DMS114 treated with DMSO at 0.1 percent for 48 hours (cell line): ENCODE data around the gene VWA7.
"Not testable (repeated sequence)": the region's sequence is repeated elsewhere in the genome, so short reads cannot be mapped to it uniquely, and the experiment has no call there.

Source experiments
- DNase-seq: peaks from one replicate; lab custom pipeline; 2025; ENCODE audit not compliant: unreplicated experiment; lab: John Stamatoyannopoulos, UW

VWA7 gene, protein sequence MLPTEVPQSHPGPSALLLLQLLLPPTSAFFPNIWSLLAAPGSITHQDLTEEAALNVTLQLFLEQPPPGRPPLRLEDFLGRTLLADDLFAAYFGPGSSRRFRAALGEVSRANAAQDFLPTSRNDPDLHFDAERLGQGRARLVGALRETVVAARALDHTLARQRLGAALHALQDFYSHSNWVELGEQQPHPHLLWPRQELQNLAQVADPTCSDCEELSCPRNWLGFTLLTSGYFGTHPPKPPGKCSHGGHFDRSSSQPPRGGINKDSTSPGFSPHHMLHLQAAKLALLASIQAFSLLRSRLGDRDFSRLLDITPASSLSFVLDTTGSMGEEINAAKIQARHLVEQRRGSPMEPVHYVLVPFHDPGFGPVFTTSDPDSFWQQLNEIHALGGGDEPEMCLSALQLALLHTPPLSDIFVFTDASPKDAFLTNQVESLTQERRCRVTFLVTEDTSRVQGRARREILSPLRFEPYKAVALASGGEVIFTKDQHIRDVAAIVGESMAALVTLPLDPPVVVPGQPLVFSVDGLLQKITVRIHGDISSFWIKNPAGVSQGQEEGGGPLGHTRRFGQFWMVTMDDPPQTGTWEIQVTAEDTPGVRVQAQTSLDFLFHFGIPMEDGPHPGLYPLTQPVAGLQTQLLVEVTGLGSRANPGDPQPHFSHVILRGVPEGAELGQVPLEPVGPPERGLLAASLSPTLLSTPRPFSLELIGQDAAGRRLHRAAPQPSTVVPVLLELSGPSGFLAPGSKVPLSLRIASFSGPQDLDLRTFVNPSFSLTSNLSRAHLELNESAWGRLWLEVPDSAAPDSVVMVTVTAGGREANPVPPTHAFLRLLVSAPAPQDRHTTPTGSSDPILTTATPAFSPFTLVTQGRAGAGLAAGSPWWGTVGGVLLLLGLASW

DNA sequence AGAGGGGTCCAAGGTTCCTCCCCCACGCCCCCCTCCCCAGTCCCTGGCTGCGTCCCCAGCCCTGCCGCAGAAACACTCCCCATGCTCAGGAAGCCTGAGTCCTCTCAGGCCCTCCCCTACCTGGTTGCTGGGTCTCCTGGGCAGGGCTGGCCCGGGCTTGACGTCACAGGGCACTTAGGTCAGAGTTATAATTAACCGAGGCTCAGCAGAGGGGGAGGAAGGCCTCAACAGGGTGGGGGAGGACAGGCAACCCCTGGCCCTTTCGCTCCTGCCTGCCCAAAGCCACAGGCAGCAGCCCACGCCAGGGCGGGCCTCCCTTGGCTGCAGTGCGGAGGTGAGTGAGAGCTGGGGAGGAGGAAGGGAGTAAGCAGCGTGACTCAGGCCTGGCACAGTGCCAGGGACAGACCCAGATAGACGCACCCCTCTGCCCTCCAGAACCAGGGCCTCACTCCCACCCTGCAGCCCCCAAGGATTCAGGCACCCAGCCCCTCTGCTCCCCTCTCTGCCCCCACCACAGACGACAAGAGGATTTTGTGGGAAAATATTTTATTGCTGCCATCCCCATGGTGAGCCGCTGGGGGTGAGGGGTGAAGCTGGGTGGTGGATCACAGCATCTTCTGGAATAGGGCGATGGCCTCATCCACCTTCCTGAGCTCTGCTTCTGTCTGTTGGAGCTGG is at the start of gene VWA7:
Gene VWA7 (minus strand): TSS at position 340 of the 678 bp plus-strand sequence. CDS start 549 bp downstream, outside the sequence.
- DNase-seq = no peak

DNA sequence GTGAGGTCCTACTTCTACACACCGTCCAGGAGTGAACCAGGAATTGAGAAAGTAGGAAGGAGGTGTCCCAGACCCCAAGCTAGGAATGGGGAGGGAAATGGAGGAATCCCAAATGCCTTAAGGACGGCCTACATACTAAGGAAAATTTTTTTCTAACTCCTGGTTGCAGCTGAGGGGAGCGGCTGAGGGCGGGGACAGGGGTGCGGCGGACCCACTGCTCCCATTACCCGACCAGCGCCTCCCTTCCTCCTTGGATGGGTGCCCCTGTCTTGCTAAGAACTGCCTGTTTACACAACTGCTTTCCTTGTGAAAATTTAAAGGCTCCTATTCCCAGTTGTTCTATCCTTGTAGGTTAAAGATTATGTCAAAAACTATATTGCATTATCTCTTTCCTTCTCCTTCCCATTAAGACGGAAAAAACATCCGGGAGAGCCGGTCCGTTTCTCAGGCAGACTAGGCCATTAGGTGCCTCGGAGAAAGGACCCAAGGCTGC is 49.7 kb upstream of the VWA7 start:
- no peak for DNase-seq

DNA sequence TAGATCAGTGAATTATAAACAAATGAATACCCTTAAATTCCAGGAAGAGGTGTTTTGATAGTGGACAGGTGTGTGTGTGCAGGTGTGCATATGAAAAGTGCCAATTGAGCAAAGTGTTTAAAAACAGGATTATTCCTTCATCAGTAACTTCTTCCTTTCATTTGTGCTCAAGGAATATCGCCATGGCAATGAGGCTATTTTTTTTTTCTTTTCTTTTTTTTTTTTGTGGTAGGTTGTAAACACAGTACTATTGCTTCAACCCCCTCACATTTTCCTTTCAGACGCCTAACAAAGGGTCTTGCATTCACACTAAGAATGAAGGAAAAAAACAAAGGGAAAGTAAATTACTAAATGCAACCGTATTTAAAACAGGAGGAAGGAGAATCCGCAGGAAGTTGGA is 48.4 kb upstream of the VWA7 start:
- DNase-seq = no peak

DNA sequence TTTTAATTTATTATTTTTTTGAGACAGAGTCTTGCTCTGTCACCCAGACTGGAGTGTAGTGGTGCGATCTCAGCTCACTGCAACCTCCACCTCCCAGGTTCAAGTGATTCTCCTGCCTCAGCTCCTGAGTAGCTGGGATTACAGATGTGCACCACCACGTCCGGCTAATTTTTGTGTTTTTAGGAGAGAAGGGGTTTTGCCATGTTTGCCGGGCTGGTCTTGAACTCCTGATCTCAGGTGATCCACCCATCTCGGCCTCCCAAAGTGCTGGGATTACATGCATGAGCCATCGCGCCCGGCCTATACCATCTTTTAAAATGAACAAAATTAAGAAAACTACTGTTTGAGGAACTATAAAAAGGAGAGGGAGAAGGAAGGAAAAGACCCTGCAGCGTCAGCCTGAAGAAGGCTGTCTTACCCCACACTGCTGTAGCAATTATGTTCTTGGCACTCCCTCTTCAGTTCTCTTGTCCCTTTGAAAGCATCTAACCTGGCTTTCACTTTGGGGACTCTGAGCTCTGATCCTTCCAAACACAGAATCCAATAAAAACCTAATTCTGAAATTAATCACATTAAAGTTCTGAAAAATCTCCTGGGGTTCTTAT is 46.6 kb upstream of the VWA7 start:
- not testable (repeated sequence) for DNase-seq

DNA sequence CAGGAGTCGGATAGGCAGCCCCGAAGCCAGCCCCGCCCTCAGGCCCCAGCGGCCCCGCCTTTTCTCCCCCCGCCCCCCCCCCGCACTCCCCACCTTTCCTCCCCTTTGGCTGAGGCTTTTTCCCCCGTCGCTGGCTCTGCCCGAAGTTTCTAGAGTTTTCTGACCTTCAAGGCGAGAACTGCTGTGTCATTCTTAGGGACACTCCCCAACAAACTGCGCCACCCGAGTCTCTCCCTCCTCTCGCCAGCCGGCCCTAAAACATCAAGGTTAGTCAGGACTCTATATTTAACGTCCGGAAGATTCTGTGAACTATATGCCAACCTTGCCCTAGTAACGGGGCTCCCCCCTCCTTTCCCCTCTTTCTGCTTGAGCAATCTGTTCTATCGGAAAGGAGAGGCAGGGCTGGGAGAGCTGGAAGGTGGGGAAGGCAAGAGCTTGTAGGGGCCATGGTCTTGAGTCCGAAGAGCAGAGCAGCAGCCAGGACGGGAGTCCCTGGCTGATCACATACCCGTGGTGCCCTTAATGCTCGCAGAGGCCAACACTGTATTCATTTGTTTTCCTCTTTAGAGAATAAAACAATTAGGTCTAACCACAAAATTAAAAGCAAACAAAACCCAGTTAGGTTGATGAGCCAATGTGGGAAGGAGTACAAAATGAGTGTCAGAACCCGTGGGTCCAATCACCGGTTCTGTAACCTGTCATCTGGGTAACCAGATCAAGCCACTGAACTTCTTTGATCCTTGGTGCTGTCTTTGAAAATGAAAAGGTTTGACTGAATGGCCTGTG is 45.1 kb upstream of the VWA7 start:
- DNase-seq = peak; percentile 65

DNA sequence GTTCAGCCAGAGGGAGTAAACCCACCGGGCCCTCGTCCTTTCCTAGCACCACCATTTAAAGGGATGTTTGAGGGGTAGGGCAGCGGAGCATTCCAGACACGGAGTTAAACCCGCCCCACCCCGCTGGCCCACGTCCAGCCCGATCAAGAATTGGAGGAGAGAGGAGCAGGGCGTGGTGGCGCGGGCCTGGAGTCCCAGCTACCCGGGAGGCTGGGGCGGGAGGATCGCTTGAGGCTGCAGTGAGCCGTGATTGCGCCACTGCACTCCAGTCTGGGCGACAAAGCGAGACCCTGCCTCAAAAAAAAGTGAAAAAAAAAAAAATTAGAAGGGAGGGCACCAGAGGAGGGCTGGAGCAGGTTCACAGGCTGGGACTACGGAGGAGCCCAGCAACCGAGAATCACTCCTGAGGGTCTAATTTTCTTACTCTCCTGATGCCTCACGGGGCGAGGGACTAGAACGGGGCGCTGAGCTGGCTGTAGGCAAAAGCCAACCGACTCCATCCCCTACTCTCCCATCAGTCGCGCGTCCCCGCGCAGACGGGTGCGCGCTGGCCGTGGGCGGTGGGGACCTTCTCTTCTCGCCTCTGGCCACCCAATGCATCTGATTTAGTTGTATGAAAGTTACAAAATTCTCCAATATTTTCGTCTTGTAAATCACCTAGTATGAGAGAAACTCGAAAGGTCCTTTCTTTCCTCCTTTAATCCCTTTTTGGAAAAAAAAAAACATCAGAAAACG is 44.3 kb upstream of the VWA7 start:
- peak; percentile 65 for DNase-seq

DNA sequence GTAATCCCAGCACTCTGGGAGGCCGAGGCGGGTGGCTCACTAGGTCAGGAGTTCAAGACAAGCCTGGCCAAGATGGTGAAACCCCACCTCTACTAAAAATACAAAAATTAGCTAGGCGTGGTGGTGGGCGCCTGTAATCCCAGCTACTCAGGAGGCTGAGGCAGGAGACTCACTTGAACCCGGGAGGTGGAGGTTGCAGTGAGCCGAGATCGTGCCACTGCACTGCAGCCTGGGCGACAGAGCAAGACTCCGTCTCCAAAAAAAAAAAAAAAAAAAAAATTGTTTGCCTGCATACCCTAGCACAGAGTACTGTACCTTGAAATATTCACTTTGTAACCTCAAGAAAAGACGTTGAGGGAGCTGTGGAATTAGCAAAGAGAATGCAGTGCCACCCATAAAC is 43.3 kb upstream of the VWA7 start:
- not testable (repeated sequence) for DNase-seq

DNA sequence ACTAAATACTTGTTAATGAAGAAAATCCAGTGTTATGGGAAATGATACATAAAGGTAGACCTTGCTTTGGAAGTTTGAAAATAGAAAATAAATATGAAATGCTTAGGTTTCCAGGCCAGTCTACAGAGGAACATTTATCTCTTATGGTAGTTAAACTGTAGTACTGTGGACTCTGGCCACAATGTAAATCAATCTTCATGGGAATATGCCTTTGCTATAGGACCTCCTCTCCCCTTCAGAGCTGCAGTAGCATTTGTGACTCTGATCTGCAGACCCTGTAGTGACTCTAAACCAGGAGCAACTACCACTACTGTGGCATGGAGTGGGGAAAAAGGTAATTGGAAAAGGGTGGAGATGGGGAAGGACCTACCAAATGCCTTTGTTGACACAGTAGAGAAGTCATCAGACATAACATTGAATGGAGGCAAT is 42.8 kb upstream of the VWA7 start:
- no peak for DNase-seq

DNA sequence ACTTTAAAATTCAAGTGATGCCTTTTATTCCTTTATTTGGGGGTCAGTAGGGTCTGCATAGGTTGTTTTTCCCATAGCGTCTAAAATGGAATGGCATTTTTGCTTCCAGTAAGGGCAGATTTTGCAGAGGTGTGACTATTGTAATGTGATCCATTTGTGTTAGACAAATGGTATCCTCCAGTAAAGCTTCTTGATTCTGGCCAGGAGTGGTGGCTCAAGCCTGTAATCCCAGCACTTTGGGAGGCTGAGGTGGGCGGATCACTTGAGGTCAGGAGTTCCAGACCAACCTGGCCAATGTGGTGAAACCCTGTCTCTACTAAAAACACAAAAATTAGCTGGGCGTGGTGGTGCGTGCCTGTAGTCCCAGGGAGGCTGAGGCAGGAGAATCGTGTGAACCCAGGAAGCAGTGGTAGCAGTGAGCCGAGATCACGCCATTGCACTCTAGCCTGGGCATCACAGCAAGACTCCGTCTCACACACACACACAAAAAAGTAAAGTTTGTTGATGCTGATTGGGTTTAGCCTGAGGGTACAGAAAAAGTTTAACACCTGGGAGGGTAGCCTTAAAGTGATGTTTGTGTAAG is 40.9 kb upstream of the VWA7 start:
- not testable (repeated sequence) for DNase-seq

DNA sequence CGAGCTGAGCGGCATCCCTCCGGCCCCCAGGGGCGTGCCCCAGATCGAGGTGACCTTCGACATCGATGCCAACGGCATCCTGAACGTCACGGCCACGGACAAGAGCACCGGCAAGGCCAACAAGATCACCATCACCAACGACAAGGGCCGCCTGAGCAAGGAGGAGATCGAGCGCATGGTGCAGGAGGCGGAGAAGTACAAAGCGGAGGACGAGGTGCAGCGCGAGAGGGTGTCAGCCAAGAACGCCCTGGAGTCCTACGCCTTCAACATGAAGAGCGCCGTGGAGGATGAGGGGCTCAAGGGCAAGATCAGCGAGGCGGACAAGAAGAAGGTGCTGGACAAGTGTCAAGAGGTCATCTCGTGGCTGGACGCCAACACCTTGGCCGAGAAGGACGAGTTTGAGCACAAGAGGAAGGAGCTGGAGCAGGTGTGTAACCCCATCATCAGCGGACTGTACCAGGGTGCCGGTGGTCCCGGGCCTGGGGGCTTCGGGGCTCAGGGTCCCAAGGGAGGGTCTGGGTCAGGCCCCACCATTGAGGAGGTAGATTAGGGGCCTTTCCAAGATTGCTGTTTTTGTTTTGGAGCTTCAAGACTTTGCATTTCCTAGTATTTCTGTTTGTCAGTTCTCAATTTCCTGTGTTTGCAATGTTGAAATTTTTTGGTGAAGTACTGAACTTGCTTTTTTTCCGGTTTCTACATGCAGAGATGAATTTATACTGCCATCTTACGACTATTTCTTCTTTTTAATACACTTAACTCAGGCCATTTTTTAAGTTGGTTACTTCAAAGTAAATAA is 40.2 kb upstream of the VWA7 start:
- not testable (repeated sequence) for DNase-seq

DNA sequence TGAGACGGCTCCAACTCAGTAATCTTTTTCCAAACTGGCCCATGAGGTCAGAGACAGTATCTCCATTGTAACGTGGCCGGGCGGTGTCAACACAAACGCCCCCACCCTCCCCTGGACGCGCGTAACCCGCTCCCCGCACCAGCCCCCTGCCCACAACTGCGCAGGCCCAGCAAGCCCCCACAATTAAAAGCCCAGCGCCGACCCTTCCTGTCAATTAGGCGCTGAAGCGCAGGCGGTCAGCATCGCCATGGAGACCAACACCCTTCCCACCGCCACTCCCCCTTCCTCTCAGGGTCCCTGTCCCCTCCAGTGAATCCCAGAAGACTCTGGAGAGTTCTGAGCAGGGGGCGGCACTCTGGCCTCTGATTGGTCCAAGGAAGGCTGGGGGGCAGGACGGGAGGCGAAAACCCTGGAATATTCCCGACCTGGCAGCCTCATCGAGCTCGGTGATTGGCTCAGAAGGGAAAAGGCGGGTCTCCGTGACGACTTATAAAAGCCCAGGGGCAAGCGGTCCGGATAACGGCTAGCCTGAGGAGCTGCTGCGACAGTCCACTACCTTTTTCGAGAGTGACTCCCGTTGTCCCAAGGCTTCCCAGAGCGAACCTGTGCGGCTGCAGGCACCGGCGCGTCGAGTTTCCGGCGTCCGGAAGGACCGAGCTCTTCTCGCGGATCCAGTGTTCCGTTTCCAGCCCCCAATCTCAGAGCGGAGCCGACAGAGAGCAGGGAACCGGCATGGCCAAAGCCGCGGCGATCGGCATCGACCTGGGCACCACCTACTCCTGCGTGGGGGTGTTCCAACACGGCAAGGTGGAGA is 38.1 kb upstream of the VWA7 start, which contains the start of the genes HSPA1A and HSPA1L:
Gene HSPA1A (plus strand): TSS at position 519 of the 814 bp plus-strand sequence. CDS start 214 bp downstream, at position 733.
Gene HSPA1L (minus strand): TSS at position 259 of the 814 bp plus-strand sequence. CDS start 3,311 bp downstream, outside the sequence.
- DNase-seq = peak; percentile 97

DNA sequence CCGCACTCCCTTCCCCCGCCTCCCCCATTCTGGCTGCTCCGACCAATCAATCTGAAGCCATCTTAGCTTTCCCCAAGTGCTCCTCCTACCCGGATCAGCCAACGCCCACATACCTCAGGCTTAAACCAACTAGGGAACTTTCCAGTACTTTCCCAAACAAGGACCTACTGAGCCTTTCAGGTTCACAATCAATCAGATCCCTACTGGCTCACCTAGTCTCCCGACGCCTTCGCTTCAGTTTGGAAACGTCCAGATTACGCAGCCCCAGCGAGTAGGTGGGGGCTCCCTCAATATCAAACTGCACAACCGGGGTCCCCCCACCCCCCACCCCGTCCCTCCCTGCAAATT is 37.5 kb upstream of the VWA7 start:
- DNase-seq = peak; percentile 98

DNA sequence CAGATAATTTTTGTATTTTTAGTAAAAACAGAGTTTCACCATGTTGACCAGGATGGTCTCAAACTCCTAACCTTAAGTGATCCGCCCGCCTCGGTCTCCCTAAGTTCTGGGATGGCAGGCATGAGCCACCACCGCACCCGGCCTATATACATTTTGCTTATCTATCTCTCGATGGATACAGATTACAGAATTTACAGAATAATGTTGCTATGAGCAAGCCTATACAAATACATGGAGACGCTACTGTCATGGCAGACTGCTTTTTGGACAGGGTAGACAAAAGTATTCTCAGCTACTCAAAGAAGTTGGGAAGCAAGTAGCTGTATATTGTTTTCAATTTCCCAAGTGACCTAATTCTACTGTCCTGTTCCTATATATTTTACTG is 36.3 kb upstream of the VWA7 start:
- no peak for DNase-seq

DNA sequence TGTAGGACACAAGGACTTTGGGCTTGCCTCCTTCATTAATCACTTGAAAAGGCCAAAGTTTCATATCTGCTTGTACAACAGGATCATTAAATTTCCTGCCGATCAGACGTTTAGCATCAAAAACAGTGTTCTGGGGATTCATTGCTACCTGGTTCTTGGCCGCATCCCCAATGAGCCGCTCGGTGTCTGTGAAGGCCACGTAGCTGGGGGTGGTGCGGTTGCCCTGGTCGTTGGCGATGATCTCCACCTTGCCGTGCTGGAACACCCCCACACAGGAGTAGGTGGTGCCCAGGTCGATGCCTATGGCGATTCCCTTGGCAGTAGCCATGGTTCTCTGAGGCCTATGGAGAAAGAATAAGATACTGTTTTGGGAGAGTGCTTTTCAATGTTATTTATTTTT is 34.5 kb upstream of the VWA7 start:
- DNase-seq = no peak

DNA sequence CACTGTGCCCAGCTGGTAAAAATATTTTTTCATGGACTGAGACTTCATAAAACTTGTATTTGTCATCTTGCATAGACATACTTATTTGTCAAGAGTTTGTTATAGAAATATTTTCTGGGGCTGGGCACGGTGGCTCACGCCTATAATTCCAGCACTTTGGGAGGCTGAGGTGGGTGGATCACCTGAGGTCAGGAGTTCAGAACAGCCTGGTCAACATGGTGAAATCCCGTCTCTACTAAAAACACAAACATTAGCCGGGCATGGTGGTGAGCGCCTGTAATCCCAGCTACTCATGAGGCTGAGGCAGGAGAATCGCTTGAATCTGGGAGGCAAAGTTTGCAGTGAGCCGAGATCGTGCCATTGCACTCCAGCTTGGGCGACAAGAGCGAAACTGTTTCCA is 31.5 kb upstream of the VWA7 start:
- DNase-seq = not testable (repeated sequence)

DNA sequence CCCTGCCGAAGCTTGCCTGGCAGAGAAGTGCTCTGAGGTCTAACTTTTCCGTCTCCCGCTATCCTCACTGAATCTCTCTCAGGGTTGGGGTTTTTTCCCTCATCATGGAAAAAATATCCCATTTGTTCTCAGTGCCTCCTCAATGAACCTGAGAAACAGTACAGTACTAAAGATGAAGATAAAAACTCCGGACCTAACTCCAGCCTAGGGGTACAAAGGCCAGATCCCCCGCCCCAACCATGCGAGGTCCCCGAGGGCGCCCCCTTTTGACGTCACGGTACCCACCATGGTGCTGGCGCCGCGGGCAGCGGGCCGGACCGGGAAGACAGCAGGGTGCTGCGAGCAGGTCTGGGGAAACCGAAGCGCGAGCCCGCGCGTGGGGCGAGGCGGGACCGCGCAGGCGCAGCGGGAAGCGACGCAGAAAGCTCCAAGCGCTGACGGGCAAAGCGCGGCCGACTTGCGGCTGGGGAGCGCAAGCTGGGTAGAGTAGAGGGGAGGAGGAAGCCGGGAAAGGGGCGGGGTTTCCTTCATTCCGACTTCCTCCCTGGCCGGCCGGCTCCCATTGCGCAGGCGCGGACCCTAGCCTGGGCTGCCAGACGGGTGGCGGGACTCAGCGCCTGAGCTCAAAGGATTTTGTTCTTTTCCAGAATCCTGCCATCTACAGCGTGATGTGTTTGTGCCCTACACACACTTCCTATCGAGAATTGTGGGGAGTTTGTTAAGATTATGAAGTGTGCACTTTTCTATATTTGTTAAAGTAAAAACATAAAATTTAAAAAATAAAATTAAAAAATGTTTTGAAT is 29.5 kb upstream of the VWA7 start, which contains the start of gene LSM2:
Gene LSM2 (minus strand): TSS at position 497 of the 803 bp plus-strand sequence. CDS start 209 bp downstream, at position 288.
- DNase-seq = peak; percentile 96
